GM19324 (cell line): Measurements from ENCODE around the gene MIPEP.

Experiments
- ATAC-seq: cut with Tn5 transposase; IDR thresholded peaks from one replicate; pipeline ENCODE4 v1.9.1; 2021; ENCODE audit warnings: mild to moderate bottlenecking, moderate library complexity; ENCODE audit not compliant: unreplicated experiment, low FRiP score

The MIPEP gene

DNA sequence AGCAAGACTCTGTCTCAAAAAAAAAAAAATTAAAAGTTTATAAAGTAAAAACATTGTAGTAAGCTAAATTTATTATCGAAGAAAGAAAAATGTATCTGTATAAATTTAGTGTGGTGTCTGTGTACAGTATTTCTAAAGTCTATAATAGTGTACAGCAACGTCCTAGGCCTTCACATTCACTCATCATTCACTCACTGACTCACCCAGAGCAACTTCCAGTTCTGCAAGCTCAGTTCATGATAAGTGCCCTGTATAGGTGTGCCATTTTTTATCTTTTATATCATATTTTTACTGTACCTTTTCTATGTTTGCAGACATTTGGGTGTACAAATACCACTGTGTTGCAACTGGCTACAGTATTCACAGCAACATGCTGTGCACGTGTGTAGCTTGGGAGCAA lies 200.9 kb downstream of the MIPEP start:
- ATAC-seq, result no peak

DNA sequence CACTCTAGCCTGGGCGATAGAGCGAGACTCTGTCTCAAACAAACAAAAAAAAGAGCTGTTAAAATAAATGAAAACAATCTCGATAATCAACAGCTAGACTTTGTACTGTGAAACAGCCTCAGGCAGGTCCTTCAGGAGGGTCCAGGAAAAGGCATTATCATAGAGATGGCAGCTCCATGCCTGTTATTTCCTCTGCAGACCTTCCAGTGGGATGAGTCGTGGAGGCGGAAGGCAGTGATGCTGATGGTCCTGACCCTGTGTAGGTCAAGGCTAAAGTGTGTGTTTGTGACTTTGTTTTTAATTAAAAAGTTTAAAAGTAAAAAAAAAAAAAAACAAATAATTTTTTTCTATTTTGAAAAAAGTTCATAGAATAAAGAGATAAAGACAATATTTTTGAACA lies 201.6 kb downstream of the MIPEP start:
- ATAC-seq, result no peak

DNA sequence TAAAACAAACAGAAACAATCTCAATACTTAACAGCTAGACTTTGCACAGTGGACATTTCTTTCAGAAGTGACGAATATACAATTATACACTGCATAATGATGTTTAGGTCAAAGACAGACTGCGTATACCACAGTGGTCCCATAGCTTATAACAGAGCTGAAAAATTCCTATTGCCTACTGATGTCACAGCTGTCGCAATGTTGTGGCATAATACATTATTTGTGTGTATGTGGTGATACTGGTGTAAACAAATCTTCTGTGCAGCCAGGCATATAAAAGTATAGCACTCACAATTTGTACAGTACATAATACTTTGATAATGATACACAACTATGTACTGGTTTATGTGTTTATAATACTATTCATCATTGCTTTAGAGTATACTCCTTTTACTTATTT lies 202.3 kb downstream of the MIPEP start:
- ATAC-seq, result no peak

DNA sequence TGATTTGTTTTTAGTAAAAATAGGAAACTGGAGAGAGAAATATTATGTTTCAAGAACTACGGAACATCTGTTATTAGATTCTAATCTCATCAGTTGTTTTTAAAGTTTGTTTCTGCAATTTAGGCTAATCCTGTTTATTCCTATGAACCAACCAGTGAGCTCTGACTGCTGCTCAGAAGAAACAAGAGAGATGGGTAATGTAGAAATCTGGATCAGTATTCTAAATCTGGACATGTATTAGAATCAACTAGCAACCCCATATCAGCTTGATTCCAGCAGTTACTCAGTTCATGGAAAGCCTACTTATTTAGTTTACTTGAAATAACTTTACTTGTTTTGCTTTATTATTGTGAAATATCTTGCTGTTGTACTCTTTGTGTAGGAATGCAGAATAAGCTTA lies 203.8 kb downstream of the MIPEP start:
- no peak for ATAC-seq

- ATAC-seq, result no peak
These were observed 204.6 kb downstream of the MIPEP start for GRCh38 chr13:23684647-23685046.

DNA sequence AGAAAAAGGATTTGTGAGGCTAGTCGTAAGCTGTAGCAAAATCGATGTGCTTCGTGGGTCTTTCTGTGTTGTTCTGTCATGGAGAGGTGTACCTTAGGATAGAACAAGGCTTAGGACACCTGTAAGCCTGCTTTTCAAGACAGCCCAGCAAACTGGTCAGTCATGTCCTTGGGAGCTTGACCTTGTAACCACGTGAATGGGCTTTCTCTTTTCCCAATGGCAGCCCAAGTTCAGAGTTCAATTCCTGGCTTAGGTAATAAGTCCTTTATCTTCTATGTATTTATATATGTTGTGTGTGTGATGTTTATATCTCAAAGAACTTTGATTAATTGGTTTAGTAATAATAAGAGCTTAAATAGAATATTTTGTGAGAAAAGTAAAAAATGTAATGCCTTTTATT lies 206.1 kb downstream of the MIPEP start:
- no peak for ATAC-seq

DNA sequence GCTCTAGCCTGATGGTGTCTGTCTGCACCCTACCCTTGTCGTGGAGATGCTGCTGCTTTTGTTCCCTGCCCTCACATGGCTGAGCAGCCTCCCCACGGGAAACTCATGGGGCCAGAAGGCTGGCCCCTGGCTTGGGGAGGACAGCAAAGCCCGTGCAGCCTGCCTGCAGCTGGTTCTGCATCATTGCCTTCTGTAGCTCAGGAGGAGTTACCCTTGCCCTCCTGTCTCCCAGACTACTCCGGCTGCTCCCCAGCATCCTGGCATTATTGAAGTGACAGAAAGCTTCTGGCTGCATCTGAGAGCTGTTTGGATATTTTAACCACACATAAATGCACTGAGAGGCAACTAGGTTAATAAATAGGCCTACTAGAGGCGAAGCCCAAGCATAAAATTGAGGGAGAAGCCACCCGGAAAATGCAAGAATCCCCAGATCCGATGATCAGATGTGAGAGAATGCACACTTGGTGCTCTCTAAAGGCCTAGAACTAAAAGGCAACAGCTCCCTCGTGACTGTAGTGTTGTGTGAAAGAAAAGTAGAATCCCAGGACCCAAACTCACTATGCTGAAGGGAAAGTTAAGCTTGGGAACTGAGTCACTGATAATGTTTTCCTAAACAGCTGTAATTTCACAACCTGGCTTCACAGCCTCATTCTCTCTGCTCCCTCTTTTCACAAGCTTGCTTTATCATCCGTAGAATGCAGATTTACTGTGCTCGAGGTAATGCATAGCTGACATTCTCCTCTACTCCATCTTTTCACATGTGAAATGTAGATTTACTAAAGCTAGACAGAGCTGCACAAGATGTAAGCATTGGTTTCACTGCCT lies 208.1 kb downstream of the MIPEP start:
- no peak for ATAC-seq
